A549 (cell line): Measurements from ENCODE around the gene RFLNA. TPM values are rescaled to one million over a fixed set of nuclear protein-coding genes. Genes with fewer than 3 reads are reported as not detected.

Experiments
- ATAC-seq, 2 experiments: fragments of 200-7000 bp in 1 of 2; fragments of >200 bp in 1 of 2; cut with Nextera tagmentation in 1 of 2; cut with Tn5 transposase in 1 of 2; 3 replicates each; pipeline versions ENCODE4 v1.8.0 to v1.9.1; 2018 to 2020; ENCODE audit warnings: mild to moderate bottlenecking in 1 of 2, moderate library complexity in 1 of 2
- CTCF ChIA-PET: fragments of 300-600 bp; sonication (Branson Sonifier 250); formaldehyde crosslinking; extraction: SDS; loops from one replicate; lab custom pipeline; 2021; ENCODE audit warnings: antibody characterized with exemption, inconsistent platforms; lab: Yijun Ruan, JAX
- POLR2A ChIA-PET: fragments of 350-600 bp; formaldehyde crosslinking; extraction: SDS; loops from one replicate; lab custom pipeline; 2021; ENCODE audit warnings: antibody characterized with exemption, inconsistent platforms; lab: Yijun Ruan, JAX
- DNase-seq, 2 experiments: peaks; one replicate each; pipeline versions ENCODE4 v3.0.0 to v3.0.0-alpha.2; 2011 to 2016; ENCODE audit warnings: low read depth in 1 of 2, low spot score in 1 of 2
- FAIRE-seq: peaks from 2 replicates; lab custom pipeline; 2011; peaks lifted over from hg19 to GRCh38; lab: Jason Lieb, UNC
- H3K27ac ChIP-seq, 2 experiments: fragments of >200 bp; sonication (Bioruptor Twin); formaldehyde crosslinking; 3 replicates each; pipeline ENCODE4 v1.5.1; 2016 to 2017
- H3K4me1 ChIP-seq: fragments of >200 bp; sonication (Bioruptor Twin); formaldehyde crosslinking; 3 replicates; pipeline ENCODE4 v1.6.1; 2016
- H3K4me2 ChIP-seq: fragments of >200 bp; sonication (Bioruptor Twin); formaldehyde crosslinking; 3 replicates; pipeline ENCODE4 v1.6.1; 2016
- H3K4me3 ChIP-seq: fragments of >200 bp; sonication (Bioruptor Twin); formaldehyde crosslinking; 3 replicates; pipeline ENCODE4 v1.5.1; 2016
- H3K9me3 ChIP-seq: fragments of >200 bp; sonication (Bioruptor Twin); formaldehyde crosslinking; 3 replicates; pipeline ENCODE4 v1.6.1; 2016
- BHLHE40 ChIP-seq: IDR thresholded peaks from 2 replicates; pipeline ENCODE4 v1.6.1; 2012; ENCODE audit warnings: low read depth, low read length, inconsistent platforms
- CHD2 ChIP-seq: fragments of 150-350 bp; IDR thresholded peaks from 2 replicates; pipeline ENCODE4 v1.6.1; 2014; ENCODE audit warnings: low read length; ENCODE audit not compliant: partially characterized antibody
- ESRRA ChIP-seq: fragments of 150-350 bp; IDR thresholded peaks from 2 replicates; pipeline ENCODE4 v1.6.1; 2014; ENCODE audit warnings: mild to moderate bottlenecking, low read length, borderline replicate concordance
- FOXS1 ChIP-seq: fragments of 250-450 bp; sonication (Bioruptor Pico); IDR thresholded peaks from 2 replicates; pipeline ENCODE4 v1.5.0; 2020; ENCODE audit warnings: mild to moderate bottlenecking, moderate library complexity
- HDAC2 ChIP-seq: fragments of 200-600 bp; sonication (generic); IDR thresholded peaks from 2 replicates; pipeline ENCODE4 v1.6.1; 2016
- HEYL ChIP-seq: fragments of 250-450 bp; sonication (Bioruptor Pico); IDR thresholded peaks from 2 replicates; pipeline ENCODE4 v1.8.0; 2021; ENCODE audit warnings: mild to moderate bottlenecking, moderate library complexity
- HOXA7 ChIP-seq: fragments of 250-450 bp; sonication (Bioruptor Pico); IDR thresholded peaks from 2 replicates; pipeline ENCODE4 v1.5.0; 2020; ENCODE audit warnings: mild to moderate bottlenecking, moderate library complexity
- HOXB13 ChIP-seq: fragments of 250-450 bp; sonication (Bioruptor Pico); IDR thresholded peaks from 2 replicates; pipeline ENCODE4 v1.5.0; 2020; ENCODE audit warnings: low read depth, mild to moderate bottlenecking, moderate library complexity
- KDM1A ChIP-seq: fragments of 200-600 bp; sonication (generic); IDR thresholded peaks from 2 replicates; pipeline ENCODE4 v1.6.1; 2016; ENCODE audit warnings: low read depth, mild to moderate bottlenecking
- MAZ ChIP-seq: fragments of 150-350 bp; IDR thresholded peaks from 2 replicates; pipeline ENCODE4 v1.6.1; 2014; ENCODE audit warnings: antibody characterized with exemption, low read depth, low read length, borderline replicate concordance
- NR3C1 ChIP-seq: fragments of >200 bp; sonication (Bioruptor Twin); formaldehyde crosslinking; IDR thresholded peaks from 3 replicates; pipeline ENCODE4 v1.6.1; 2017
- POLR2A ChIP-seq: IDR thresholded peaks from 2 replicates; pipeline ENCODE4 v1.6.1; 2012; ENCODE audit warnings: mild to moderate bottlenecking, low read length
- POLR2AphosphoS2 ChIP-seq: conservative IDR thresholded peaks from 2 replicates; pipeline ENCODE4 v1.6.1; 2012; ENCODE audit warnings: low read length, improper control_type of control experiment, inconsistent platforms
- RAD21 ChIP-seq, 2 experiments: fragments of >200 bp in 1 of 2; sonication (Bioruptor Twin) in 1 of 2; formaldehyde crosslinking in 1 of 2; IDR thresholded peaks in 1 of 2; conservative IDR thresholded peaks in 1 of 2; 2 replicates in 1 of 2; 3 replicates in 1 of 2; pipeline ENCODE4 v1.6.1; 2012 to 2018; ENCODE audit warnings: inconsistent platforms in 1 of 2
- RARB ChIP-seq: fragments of 250-450 bp; sonication (Bioruptor Pico); IDR thresholded peaks from 2 replicates; pipeline ENCODE4 v1.8.0; 2021; ENCODE audit warnings: mild to moderate bottlenecking, moderate library complexity
- RCOR1 ChIP-seq: fragments of 150-350 bp; IDR thresholded peaks from 2 replicates; pipeline ENCODE4 v1.6.1; 2014; ENCODE audit warnings: antibody characterized with exemption, low read length, low read depth
- RFX5 ChIP-seq: fragments of 450-650 bp; IDR thresholded peaks from 2 replicates; pipeline ENCODE4 v1.7.1; 2014; ENCODE audit warnings: antibody characterized with exemption, mild to moderate bottlenecking, moderate library complexity
- SMC3 ChIP-seq: fragments of >200 bp; sonication (Bioruptor Twin); formaldehyde crosslinking; IDR thresholded peaks from 3 replicates; pipeline ENCODE4 v1.6.1; 2018; ENCODE audit warnings: inconsistent platforms
- TFCP2L1 ChIP-seq: fragments of 250-450 bp; sonication (Bioruptor Pico); IDR thresholded peaks from 2 replicates; pipeline ENCODE4 v1.5.0; 2021; ENCODE audit warnings: mild to moderate bottlenecking
- TP53 ChIP-seq: fragments of 250-450 bp; sonication (Bioruptor Pico); IDR thresholded peaks from 2 replicates; pipeline ENCODE4 v1.5.0; 2021; ENCODE audit warnings: mild to moderate bottlenecking, moderate library complexity
- ZC3H11A ChIP-seq: fragments of 450-650 bp; IDR thresholded peaks from 2 replicates; pipeline ENCODE4 v1.6.1; 2014; ENCODE audit warnings: antibody characterized with exemption, mild to moderate bottlenecking
- ZNF302 ChIP-seq: fragments of 250-450 bp; sonication (Bioruptor Pico); IDR thresholded peaks from 2 replicates; pipeline ENCODE4 v1.9.0; 2021; ENCODE audit warnings: inconsistent platforms, mild to moderate bottlenecking, moderate library complexity
- WGBS: methylation state at CpG from one replicate; pipeline ENCODE4 v1.1.6; 2017; ENCODE audit errors: missing lambda C conversion rate; 5-methylcytosine and 5-hydroxymethylcytosine counted together
- polyA plus RNA-seq, 4 experiments: library from polyadenylated mRNA; depleted of rRNA in 3 of 4; stranded (reverse); fragments of >200 nt; fragmentation: RNase III in 1 of 4; extraction: RNeasy Plus Mini Kit Qiagen cat#74134 plus additional on column Dnase treatment in 1 of 4; gene quantifications; 2 replicates in 3 of 4; 3 replicates in 1 of 4; pipeline ENCODE4 v1.2.3, GENCODE V29; 2011 to 2017
- TF ChIP-seq, protein P1 (sequence below): fragments of 250-450 bp; sonication (Bioruptor Pico); IDR thresholded peaks from 2 replicates; pipeline ENCODE4 v1.5.0; 2020; ENCODE audit warnings: low read depth, mild to moderate bottlenecking, moderate library complexity
- TF ChIP-seq, protein P2 (sequence below): IDR thresholded peaks from 2 replicates; pipeline ENCODE4 v1.6.1; 2012; ENCODE audit warnings: low read depth, borderline replicate concordance
- TF ChIP-seq, protein P3 (sequence below): IDR thresholded peaks from 2 replicates; pipeline ENCODE4 v1.6.1; 2012

RFLNA gene
- polyA plus RNA-seq, 2 of the 4 experiments (the other 2 are of a cell fraction) = not detected

DNA sequence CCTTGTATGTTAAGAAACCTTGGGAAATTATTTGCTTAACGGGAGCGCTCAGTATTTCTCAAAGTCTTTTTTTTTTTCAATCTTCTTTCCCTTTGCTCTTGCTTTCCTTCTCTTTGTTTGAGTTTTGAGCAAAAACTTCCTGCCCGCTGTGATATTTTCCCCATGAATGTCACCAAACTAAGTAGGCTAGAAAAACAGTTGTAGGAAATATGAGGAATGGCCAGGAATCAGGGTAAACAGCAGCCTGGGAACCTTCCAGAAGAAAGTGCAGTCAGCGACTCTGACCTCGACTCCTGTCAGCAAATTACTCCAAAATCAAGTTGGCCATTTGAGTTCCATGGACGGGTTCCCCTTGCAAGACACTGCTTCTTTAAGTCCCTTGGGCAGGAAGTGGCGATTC, 11.6 kb upstream of the RFLNA start (continued):
- TF ChIP-seq RAD21 (conservative IDR thresholded peaks at IDR 0.05 in 1 of 2, IDR thresholded peaks at IDR 0.05 in 1 of 2) (no peak), POLR2A (no peak), BHLHE40 (no peak), ESRRA (no peak), SMC3 (no peak), HEYL (CRISPR knock-in tag) (no peak), FOXS1 (CRISPR knock-in tag) (no peak)

DNA sequence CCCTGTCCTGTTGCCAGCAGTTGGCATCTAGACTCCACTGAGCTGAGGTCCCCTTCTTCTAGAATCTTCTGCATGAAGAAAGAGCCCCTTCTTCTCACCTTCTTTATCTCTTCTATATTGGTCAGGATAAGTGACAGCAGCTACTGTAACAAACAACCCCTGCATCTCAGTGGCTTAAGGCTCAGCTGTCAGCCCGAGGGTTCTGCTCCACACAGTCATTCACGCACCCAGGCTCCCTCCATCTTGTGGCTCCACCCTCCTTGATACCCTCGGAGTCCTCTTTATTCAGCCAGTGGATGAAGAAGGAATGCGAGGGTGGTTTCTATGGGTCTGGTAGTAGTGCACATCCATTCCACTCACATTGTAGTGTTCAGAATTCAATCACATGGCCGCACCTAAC, 10.5 kb upstream of the RFLNA start:
- Histone ChIP-seq H3K4me2 (no peak overlapping the region), H3K4me3 (no peak overlapping the region), H3K27ac (no peak overlapping the region)
- DNase-seq (no peak), FAIRE-seq (no peak)
- TF ChIP-seq RARB (CRISPR knock-in tag) (no peak), HOXA7 (no peak), POLR2A (no peak), RFX5 (no peak), RCOR1 (no peak), ZNF302 (CRISPR knock-in tag) (no peak), POLR2AphosphoS2 (no peak), TFCP2L1 (no peak), CHD2 (no peak), MAZ (no peak), HDAC2 (no peak), HOXB13 (no peak), KDM1A (no peak), NR3C1 (no peak), ZC3H11A (no peak)
- TF ChIP-seq, protein P1, sequence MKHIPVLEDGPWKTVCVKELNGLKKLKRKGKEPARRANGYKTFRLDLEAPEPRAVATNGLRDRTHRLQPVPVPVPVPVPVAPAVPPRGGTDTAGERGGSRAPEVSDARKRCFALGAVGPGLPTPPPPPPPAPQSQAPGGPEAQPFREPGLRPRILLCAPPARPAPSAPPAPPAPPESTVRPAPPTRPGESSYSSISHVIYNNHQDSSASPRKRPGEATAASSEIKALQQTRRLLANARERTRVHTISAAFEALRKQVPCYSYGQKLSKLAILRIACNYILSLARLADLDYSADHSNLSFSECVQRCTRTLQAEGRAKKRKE (CRISPR knock-in tag) = no peak
- TF ChIP-seq, protein P2, sequence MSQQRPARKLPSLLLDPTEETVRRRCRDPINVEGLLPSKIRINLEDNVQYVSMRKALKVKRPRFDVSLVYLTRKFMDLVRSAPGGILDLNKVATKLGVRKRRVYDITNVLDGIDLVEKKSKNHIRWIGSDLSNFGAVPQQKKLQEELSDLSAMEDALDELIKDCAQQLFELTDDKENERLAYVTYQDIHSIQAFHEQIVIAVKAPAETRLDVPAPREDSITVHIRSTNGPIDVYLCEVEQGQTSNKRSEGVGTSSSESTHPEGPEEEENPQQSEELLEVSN = no peak
- TF ChIP-seq, protein P3, sequence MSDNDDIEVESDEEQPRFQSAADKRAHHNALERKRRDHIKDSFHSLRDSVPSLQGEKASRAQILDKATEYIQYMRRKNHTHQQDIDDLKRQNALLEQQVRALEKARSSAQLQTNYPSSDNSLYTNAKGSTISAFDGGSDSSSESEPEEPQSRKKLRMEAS = no peak
- TF ChIP-seq, all 56 proteins: peak for 0
- Histone ChIP-seq H3K4me1 (no peaks in the 10 kb centered on the region), H3K9me3 (peaks cover 34% of the 10 kb centered on the region)
- ChIA-PET POLR2A (no interaction called here), CTCF (interaction anchor here (1.0 kb wide), 1 partner anchor 17 kb away, joined by 3 read pairs; no protein-coding TSS in a partner anchor)
- 29% methylated on average over 5 of the region's 5 CpGs for WGBS
- ATAC-seq = no peak

DNA sequence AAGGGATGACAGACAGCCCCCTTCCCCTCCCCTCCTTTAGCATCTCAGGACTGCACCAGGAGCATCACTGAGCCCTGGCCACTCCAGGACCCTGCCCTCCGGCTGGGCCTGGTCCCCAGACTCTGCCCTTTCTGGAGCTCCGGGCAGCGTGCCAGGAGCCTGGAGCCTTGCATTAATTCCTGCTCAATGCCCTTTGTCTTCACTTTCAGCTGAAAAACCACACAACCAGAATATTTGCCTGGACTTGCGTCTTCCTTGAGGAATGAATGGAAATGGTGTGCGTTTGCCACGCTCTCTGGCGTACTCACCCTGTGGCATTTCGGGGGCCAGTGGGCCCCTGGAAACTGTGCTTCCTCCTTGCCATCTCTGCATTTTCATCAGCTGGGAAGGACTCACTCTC, 8.5 kb upstream of the RFLNA start:
- peaks cover 31% of the 10 kb centered on the region for H3K9me3 ChIP-seq
- ATAC-seq (no peak), FAIRE-seq (no peak), DNase-seq (no peak)
- CTCF ChIA-PET = interaction anchor here (0.7 to 1.5 kb wide), 2 partner anchors 11 to 250 kb away, joined by 3 to 7 read pairs; no protein-coding TSS in a partner anchor
- no peaks in the 10 kb centered on the region for H3K4me1 ChIP-seq
- H3K4me2 ChIP-seq = no peak overlapping the region
- POLR2A ChIA-PET = no interaction called here
- WGBS = 49% methylated on average over 8 of the region's 8 CpGs
- H3K27ac ChIP-seq = no peak overlapping the region
- TF ChIP-seq TP53 (CRISPR knock-in tag) = no peak
- TF ChIP-seq KDM1A = no peak
- no peak for TF ChIP-seq POLR2A
- TF ChIP-seq, all 56 proteins: peak for 0
- no peak overlapping the region for H3K4me3 ChIP-seq
